SK-N-MC (cell line): Measurements from ENCODE around the gene ASTN2.

Source experiments
- EZH2 ChIP-seq: fragments of 200-600 bp; sonication (generic); IDR thresholded peaks from one replicate; pipeline ENCODE4 v1.6.1; 2017; ENCODE audit warnings: antibody characterized with exemption
- POLR2AphosphoS5 ChIP-seq: IDR thresholded peaks from 2 replicates; pipeline ENCODE4 v1.6.1; 2012; ENCODE audit warnings: mild to moderate bottlenecking, low read depth, low read length, borderline replicate concordance

DNA sequence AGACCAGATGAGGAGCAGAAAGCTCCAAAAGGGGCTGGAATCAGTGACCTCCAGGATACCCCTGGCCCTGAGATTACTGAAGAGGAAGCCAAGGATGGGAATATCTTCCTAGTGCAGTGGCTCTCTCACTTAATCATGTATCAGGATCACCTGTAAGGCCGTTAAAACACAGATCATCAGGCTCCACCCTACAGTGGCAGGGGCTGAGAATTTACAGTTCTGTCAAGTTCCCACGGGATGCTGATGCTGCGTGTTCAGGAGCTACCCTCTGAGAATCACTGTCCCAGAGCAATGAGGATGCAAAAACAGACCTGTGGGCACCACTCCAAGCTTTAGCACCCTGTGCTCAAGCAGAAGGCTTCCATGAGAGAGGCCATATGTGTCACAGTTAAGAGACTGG lies 291.9 kb downstream of the ASTN2 start:
- no peak for TF ChIP-seq EZH2
- no peak for TF ChIP-seq POLR2AphosphoS5
